ENCODE results near the gene ZNF296.
"Not testable (repeated sequence)": the region's sequence is repeated elsewhere in the genome, so short reads cannot be mapped to it uniquely, and the experiment has no call there.

ZNF296 gene

DNA sequence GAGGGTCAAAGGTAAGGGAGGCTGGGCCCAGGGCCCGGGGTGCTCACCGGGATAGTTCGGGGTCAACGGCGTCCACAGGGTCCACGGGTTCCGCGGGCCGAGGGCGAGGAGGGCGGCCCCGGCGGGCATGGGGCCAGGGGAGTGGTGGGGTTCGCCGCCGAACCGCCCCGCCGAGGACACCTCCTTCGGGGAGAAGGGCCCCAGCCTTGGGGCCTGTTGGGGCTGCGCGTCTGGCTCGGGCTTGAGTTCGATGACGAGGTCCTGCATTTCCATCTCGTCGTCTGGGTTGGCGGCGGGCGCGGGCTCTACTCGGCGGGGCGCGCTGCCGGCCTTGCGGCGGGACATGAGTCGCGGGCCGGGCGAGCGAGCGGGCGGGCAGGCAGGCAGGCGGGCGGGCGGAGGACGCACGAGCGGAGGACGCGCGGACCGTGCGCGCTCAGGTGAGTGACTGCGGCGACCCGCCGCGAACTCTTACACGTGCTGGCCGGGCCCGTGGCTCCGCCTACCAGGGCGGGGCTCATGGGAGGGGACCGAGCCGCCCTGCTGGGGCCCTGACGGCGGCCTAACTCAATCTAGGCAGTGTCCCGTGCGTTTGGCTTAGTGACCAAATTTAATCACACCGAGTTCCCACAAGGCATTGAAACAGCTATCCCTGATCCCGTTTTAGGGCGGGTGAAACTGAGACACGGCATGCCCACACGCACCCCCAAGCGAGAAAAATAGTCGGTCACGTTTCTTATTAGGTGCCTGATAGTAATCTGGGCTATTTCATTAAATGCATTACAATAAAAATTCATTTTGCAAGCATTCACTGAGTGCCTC is at the start of gene ZNF296:
TSS of gene ZNF296 (minus strand) at position 450 of the 822 bp plus-strand sequence. CDS start at position 345, 105 bp downstream.
- peak; percentile 79 for DNase-seq (ENCODE audit: low spot score)

DNA sequence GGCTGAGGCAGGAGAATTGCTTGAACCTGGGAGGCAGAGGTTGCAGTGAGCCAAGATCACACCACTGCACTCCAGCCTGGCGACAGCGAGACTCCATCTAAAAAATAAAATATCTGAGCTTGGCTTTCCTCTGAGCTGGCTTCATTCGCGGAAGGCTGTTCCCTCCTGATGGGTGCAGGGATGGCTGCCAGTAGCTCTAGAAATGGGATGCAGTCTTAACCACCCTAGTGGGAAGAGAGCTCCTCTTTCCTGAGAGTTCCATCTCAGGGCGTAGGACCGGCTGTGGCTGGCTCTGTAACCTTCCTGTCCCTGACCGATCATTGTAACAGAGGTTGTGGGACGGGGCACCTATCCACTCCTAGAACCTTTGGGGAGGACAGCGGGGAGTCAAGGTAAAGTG is 49.1 kb upstream of the ZNF296 start:
- DNase-seq (ENCODE audit: low spot score): no peak

DNA sequence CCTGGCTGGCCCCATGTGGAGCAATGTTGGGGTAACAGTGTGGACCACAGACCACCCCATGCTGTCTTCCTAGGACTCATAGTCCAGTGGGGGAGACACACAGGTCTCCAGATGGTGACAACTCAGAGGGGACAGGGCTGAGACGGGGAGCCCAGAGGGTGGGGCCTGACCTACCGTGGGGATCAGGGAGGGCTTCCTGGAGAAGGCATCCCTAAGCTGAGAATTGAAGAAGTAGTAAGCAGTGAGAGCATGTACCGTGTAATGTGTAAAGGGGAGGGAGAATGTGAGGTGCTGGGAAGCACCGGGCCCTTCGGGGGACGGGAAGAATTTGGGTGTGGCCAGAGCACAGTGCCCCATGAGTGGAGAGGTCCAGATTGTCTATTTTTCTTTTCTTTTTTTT is 47.7 kb upstream of the ZNF296 start:
- DNase-seq (ENCODE audit: low spot score): no peak

DNA sequence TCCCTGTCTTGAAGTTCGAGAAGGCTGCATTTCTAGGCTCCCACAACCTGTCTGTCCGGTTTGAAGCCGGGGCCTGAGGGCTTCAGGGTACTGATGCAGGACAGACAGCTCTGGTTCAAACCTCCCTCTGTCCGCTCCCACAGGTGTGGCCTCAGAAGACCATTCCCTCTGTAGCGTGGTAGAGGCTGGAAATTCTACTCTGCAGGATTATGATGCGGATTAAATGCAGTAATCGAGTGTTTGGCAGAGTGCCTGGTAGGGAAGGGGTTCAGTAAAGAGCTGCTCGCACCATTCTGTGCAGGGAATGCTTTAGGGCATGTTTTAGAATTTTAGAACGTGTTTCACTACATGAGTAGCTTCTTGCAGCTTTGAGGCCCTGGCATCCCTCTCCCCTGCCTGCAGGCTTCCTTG is 47.2 kb upstream of the ZNF296 start:
- DNase-seq (ENCODE audit: low spot score): no peak

DNA sequence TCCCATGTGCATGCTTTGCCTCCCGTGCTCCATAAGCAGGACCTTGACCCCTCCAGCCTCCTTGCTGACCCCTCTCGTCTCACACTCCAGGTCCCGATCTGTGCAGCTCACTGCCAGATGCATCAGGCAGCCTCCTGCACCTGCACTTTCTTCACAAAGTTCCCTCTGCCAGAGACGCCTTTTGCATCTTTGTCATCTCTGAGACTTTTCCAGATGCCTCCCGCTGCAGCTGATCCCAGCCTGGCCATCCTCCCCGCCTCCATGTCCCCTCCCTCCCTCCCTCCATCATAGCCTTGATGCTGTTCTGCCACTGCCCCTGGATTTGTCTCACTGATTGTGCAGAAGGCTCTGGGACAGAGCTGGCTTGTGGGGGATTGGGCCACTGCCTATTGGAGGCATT is 46.6 kb upstream of the ZNF296 start:
- no peak for DNase-seq (ENCODE audit: low spot score)

DNA sequence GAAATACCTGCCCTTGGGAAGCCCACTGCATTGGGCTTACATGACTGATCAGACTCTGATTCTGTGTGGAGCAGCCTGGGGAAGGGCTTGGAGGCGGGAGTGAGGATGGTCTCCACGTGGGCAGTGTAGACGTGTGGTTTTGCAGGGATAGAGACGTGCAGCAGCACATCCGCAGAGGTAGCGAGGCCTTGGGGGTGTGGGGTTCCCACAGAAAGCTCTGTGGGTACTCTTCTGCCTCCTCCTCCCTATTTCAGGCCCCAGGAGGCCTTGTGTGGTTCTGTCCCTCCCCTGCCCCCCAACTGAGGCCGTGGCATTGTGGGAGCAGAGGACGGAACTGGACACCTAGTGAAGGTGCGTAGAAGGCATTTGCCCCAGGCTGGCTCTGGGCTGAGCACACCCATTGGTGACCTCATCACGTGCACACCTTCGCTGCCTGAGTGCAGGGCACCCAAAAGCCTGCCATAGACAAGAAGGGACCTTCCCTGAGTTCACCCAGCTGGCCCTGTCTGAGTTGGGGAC is 45.6 kb upstream of the ZNF296 start:
- DNase-seq (ENCODE audit: low spot score): no peak

DNA sequence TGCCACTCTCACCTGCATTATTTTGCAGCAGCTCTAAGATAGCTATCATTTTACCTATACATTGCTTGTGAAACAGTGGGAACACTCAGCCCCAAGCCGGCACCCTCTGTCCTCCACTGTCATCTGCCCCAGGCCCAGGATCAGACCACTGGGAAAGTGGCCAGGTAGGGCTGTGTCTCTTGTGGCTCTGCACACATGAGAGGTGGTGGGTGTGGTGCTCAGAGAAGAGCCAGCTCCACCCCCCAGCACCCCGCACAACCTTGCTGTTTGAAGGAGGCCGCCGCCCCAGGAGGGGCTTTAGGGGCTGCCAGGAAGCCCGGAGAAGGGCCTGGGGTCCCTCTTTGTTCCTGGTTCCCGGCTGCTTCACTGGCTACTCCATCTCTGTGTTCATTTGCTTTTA is 43.3 kb upstream of the ZNF296 start:
- no peak for DNase-seq (ENCODE audit: low spot score)

DNA sequence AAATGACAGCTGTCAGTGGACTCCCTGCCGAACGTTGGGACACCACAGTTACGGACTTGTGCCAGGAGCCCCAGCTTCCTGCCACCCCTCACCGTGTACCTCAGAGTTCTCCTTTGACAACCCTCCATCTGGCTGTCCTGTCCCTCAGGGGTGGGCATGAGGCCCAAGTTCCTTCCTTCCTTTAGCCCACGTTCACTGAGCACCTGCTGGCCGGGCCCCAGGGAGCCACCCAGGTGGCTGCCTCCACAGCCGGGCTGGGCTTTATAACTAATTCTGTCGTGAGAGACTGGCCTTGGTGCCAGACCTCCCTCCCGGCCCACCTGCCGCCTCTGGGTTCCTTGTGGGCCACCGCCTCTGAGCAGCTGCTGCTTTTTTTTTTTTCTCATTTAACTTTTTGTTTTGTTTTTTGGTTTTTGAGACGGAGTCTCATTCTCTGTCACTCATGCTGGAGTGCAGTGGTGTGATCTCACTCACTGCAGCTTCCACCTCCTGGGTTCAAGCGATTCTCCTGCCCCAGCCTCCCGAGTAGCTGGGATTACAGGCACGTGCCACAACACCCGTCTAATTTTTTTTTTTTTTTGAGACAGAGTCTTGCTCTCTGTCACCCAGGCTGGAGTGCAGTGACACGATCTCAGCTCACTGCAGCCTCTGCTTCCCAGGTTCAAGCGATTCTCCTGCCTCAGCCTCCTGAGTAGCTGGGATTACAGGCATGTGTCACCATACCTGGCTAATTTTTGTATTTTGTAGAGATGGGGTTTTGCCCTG is 42.5 kb upstream of the ZNF296 start:
- not testable (repeated sequence) for DNase-seq (ENCODE audit: low spot score)

DNA sequence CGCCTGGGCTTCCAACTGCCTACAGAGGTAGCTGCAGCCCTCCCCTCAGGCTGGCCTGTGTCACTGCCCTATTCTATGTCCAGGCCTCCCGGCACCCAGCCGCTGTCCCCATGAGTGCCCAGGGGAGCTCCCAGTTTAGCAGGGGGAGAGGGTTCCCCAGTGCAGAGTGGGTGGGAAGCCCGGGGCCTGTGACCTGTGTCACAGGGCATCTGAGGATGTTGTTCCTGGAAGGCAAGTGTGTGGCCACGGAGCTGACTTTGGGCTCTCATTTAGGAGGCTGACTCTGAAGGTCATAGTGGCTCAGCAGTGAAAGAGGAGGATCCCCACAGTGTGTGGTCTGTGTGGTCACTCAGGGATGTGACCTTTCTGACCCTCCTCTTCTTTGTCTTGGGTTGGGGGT is 41.8 kb upstream of the ZNF296 start:
- DNase-seq (ENCODE audit: low spot score): no peak

DNA sequence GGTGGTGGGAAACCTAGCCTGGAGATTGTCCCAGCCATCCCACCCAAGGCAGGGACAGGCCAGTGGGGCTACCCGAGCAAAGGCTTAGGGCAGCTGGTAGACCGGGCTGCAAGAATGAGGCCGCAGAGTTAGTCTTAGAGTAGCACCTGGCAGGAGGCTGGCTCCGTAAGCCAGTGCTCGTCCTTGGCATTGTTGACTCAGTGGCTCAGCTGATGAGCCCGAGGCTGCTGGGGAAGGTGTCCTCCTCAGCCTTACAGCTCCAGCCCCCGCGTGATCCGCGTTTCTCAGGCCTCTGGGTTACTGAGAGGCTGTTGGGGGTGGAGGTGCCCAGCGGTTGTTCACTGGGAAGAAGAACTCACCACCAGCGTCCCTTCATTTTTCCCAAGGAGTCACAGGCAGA is 41.4 kb upstream of the ZNF296 start:
- DNase-seq (ENCODE audit: low spot score): no peak

DNA sequence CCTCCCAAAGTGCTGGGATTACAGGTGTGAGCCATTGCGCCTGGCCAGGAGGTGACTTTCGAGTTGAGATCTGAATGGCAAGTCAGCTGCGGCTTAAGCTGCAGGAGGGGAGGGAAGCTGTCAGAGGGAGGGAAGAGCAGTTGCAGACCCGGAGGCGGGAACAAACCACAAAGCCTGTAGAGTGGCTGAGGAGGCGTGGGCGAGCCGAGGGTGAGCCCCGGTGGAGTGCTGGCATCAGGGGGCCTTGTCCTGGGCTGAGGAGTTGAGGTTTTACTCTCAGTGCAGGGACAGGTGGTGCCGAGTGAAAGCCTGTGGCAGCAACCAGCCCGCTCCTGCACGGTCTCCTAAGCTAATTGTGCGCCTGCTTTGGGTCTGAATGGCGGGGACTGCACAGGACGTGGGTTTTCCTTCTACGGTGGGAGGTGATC is 40.9 kb upstream of the ZNF296 start:
- DNase-seq (ENCODE audit: low spot score): peak; percentile 18

DNA sequence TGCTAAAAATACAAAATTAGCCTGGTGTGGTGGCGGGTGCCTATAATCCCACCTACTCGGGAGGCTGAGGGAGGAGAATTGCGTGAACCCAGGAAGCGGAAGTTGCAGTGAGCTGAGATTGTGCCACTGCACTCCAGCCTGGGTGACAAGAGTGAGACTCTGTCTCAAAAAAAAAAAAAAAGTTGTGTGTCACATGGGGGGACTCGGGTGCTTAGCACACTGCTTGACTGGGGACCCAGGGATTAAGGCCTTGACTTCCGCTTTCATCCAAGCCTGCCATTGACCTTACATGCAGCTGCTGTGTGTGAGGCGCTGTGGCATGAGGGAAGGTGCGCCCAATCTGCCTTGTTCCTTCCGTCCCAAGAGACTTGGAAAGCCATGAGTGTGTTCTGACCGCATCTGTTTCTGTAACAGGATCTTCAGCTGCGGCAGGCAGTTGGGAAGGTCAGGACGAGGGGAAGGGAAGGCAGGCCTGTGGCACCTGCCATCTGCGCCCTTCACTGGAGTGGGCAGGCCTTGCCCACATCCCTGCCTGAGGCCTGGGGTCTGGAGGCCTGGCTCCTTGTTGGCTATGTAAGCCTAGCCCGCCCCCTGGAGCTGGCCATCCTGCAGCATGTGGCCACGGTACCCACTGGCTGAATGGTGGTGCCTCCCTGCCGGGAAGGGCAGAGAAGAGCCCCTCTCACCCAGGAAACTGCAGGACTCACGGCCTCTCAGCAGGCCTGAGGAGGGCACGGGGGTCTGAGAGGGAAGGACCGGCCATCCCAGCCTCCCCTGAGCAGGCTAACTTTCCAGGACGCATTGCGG is 39.7 kb upstream of the ZNF296 start:
- no peak for DNase-seq (ENCODE audit: low spot score)

DNA sequence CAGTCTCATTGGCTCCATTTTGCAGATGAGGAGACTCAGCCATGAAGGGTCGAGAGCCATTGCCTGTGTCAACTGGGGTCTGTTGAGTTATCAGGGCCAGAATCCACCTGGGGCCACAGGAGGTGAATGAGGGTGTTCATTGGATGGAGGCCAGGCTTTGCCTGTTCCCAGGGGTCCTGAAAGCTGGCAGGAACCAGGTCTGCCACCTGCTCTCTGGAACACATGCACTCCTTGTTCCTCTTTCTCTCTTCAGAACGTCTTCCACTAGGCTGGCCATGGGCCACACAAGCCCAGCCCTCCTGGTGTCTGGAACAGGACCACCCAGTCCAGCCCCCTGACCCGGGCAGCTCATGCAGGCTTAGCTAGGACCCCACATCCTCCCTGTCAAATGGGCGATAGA is 37.8 kb upstream of the ZNF296 start:
- no peak for DNase-seq (ENCODE audit: low spot score)

DNA sequence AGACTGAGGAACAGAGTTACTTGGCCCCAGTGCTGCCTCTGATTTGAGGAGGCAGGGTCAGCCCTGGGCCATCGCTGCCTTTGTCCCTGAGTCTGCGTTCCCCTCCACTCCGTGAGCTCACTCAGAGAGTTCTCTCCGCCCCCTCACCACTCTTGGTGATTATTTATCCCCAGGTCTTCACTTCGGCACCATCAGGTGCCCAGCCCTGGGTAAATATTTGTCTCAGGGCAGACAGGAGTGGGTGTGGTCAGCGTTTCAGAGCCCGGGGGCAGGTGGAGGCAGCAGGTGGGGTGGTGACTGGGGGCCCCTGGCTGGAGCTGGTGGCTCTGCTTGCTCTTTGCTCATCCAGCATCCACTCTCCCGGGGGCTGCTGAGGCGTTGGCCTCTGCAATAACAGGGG is 37.4 kb upstream of the ZNF296 start:
- no peak for DNase-seq (ENCODE audit: low spot score)

DNA sequence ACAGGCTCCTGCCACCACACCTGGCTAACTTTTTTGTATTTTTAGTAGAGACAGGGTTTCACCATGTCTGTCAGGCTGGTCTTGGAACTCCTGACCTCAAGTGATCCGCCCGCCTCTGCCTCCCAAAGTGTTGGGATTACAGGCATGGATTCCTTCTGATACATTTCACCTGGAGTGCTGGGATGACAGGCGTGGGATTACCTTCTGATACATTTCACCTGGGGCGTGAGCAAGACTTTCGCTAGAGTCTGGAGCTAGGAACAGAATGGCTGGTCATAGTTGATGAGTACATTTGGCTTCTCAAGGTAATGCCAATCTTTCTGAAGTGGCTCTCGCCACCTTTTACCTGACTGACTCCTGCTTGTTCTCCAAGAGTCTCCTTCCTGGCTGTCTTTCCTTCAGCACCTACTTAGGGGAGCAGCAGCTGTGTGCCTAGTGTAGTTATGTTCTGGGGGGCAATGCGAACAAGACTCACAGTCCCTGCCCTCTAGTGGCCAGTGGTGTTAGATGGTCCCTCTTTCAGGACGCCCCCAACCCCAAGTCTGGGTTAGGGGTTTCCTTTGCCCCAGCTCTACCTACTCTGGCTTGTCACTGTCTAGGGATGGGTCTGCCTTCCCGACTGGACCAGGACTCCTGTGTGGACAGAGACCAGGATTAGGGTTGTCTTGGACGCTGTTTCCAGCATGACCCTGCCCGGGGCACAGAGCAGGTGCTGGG is 36.0 kb upstream of the ZNF296 start:
- no peak for DNase-seq (ENCODE audit: low spot score)

DNA sequence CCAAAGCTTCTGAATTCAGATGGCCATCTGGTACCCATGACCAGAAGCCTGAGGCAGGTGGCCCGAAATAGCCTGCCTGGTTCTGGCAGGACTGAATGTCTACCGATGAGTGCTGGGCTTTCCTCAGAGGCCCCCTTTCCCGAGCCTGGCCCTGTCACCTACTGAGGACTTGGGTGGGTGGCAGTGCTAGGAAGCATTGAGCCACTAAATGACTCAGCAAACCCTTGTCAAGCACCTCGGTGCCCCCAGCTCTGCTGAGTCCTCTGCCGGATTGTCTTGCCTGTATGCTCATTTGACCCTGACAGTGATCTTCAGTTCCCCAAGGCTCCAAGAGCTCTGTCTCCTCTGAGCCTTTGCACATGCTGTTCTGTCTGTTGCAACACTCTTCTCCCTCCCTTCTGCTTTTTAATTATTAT is 34.6 kb upstream of the ZNF296 start:
- no peak for DNase-seq (ENCODE audit: low spot score)

DNA sequence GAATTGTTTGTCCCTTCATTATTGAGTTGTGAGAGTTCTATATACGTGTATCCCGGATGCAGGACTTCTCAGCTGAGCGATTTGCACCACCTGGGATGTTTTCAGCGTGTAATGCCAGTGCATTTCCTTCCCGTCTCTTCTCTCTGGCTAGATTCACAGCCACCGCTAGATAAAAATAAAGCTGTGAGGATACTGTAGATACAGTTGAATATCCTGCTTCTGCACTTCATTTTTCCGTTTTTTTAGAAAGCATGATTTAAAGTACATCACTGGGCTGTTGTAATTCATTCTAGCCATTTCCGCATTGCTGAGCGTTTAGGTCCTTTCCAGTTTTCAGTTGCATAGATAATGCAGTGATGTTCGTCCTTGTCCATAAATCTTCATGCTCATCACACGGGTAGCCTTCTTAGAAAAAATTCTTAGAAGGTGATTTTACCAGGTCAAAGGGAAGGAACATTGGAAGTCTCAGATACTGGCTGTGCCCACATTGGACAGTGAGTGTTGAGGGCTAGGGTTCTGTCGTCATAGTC is 31.4 kb upstream of the ZNF296 start:
- DNase-seq (ENCODE audit: low spot score): no peak

DNA sequence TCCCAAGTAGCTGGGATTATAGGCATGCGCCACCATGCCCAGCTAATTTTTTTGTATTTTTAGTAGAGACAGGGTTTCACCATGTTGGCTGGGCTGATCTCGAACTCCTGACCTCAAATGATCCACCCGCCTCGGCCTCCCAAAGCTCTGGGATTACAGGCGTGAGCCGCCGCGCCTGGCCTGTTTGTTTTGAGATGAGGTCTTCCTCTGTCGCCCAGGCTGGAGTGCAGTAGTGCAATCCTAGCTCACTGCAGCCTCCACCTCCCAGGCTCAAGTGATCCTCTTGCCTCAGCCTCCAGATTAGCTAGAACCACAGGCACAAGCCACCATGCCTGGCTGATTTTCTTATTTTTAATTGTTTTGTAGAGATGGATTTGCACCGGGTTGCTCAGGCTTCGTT is 30.1 kb upstream of the ZNF296 start:
- DNase-seq (ENCODE audit: low spot score): not testable (repeated sequence)

DNA sequence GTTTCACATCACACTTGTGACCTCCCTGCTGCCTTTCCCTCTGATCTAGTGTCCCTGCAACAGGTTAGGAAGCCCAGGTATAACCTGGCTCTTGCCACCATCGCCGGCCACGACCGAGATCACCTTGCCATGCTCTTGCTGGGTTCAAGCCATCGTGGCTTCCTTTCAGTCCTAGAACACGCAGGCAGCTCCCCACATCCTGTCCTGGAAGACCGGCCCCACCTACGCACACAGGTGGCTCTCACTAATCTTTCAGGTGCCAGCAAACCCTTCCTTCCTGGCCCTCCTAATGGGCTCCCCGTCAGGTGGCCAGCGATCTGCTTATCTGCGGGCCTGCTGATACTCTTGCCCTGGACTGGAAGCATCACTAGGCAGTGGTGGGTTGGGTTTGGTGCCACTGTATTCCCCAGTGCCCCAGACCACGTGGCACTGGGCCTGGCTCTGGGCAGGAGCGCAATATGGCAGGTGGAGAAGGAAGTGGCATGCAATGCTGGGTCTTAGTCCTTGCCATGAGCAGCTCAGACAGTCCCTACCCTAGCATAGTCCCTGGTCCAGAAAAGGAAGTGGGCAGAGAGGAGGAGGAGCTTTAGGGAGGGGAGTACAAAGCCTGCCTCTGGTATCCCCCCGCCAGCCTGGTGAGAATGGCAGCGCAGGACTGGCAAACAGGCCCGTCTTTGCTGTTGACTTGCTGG is 28.5 kb upstream of the ZNF296 start:
- DNase-seq (ENCODE audit: low spot score): no peak

DNA sequence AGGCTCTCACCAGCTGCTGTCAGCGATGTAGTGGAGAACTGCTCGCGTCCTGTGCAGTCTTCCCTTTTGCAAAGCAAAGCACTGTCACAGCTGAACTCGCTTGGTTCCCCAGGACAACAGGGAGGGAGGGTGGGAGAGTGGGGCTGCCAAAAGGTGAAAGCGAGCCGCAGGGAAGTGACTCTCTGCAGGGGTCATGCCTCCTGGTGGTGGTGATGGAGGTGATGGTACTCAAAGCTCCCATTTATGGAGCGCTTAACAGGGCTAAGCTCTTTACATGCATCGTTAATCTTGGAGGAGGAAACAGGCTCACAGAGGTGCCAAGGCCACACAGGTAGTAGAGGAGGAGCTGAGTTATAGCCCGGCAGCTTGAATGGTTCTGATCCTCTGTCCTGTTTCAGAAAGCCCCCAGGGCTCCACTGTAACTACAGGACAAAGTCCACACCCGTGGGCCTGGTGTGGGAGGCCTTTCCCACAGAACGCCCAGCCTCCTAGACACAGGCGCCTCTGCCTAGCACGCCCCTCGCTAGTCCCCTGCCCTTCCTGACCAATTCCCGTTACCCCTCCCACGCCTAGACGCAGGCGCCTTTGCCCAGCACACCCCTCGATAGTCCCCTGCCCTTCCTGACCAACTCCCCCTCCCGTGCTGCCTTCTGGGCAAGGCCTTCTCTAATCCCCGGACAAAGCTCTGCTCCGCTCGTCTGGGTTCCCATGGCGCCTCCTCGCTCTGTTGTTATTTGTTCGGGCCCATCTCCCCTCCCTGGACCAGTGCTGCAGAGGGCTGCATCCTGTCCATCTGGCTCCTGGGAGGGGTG is 27.4 kb upstream of the ZNF296 start:
- no peak for DNase-seq (ENCODE audit: low spot score)
